WTC11 (cell line): ENCODE results near the gene SNCA.

ENCODE experiments used
- ATF1 ChIP-seq: sonication (generic); formaldehyde crosslinking; IDR thresholded peaks from 2 replicates; pipeline ENCODE4 v1.8.1; 2023; ENCODE audit warnings: mild to moderate bottlenecking, moderate library complexity, missing genetic modification reagents
- NFYB ChIP-seq: sonication (generic); formaldehyde crosslinking; conservative IDR thresholded peaks from 2 replicates; pipeline ENCODE4 v1.8.0; 2022; ENCODE audit warnings: low read depth, missing genetic modification reagents
- NR3C1 ChIP-seq: sonication (generic); formaldehyde crosslinking; conservative IDR thresholded peaks from 2 replicates; pipeline ENCODE4 v1.8.1; 2023; ENCODE audit warnings: low read depth, mild to moderate bottlenecking, missing genetic modification reagents
- SP1 ChIP-seq: sonication (generic); formaldehyde crosslinking; conservative IDR thresholded peaks from 2 replicates; pipeline ENCODE4 v1.8.1; 2022; ENCODE audit warnings: missing genetic modification reagents
- TEAD4 ChIP-seq: sonication (generic); formaldehyde crosslinking; IDR thresholded peaks from 2 replicates; pipeline ENCODE4 v1.8.0; 2022; ENCODE audit warnings: mild to moderate bottlenecking, missing genetic modification reagents
- ZNF121 ChIP-seq: sonication (generic); formaldehyde crosslinking; IDR thresholded peaks from 2 replicates; pipeline ENCODE4 v1.8.0; 2023; ENCODE audit warnings: missing genetic modification reagents
- ZNF138 ChIP-seq: sonication (generic); formaldehyde crosslinking; conservative IDR thresholded peaks from 2 replicates; pipeline ENCODE4 v1.8.1; 2022; ENCODE audit warnings: mild to moderate bottlenecking, moderate library complexity, missing genetic modification reagents
- TF ChIP-seq, protein P1 (sequence below): fragments of 200-600 bp; IDR thresholded peaks from 2 replicates; pipeline ENCODE4 v1.8.0; 2022; ENCODE audit warnings: antibody characterized with exemption
- TF ChIP-seq, protein P2 (sequence below): sonication (generic); formaldehyde crosslinking; IDR thresholded peaks from 2 replicates; pipeline ENCODE4 v1.8.1; 2022; ENCODE audit warnings: mild to moderate bottlenecking, moderate library complexity, missing genetic modification reagents
- TF ChIP-seq, protein P3 (sequence below): sonication (generic); formaldehyde crosslinking; IDR thresholded peaks from 2 replicates; pipeline ENCODE4 v1.8.1; 2022; ENCODE audit warnings: low read depth, missing genetic modification reagents, borderline replicate concordance

DNA sequence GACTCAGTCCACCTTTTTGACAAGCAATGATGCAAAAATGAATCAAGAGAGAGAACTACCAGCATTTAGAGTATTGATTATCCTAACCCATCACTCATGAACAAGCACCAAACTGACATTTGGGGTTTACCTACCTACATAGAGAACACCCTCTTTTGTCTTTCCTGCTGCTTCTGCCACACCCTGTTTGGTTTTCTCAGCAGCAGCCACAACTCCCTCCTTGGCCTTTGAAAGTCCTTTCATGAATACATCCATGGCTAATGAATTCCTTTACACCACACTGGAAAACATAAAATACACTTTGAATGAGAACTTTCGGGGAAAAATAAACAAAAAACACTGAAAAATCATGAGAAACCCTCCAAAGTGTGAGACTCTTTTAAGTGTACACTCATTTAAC, 1.5 kb downstream of the SNCA start:
- TF ChIP-seq NFYB (CRISPR knock-in tag) (no peak), ZNF121 (CRISPR knock-in tag) (no peak), ATF1 (CRISPR knock-in tag) (no peak), TEAD4 (CRISPR knock-in tag) (no peak), SP1 (no peak), NR3C1 (no peak), ZNF138 (CRISPR knock-in tag) (no peak)
- TF ChIP-seq, protein P1, sequence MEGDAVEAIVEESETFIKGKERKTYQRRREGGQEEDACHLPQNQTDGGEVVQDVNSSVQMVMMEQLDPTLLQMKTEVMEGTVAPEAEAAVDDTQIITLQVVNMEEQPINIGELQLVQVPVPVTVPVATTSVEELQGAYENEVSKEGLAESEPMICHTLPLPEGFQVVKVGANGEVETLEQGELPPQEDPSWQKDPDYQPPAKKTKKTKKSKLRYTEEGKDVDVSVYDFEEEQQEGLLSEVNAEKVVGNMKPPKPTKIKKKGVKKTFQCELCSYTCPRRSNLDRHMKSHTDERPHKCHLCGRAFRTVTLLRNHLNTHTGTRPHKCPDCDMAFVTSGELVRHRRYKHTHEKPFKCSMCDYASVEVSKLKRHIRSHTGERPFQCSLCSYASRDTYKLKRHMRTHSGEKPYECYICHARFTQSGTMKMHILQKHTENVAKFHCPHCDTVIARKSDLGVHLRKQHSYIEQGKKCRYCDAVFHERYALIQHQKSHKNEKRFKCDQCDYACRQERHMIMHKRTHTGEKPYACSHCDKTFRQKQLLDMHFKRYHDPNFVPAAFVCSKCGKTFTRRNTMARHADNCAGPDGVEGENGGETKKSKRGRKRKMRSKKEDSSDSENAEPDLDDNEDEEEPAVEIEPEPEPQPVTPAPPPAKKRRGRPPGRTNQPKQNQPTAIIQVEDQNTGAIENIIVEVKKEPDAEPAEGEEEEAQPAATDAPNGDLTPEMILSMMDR: no peak
- TF ChIP-seq, protein P2, sequence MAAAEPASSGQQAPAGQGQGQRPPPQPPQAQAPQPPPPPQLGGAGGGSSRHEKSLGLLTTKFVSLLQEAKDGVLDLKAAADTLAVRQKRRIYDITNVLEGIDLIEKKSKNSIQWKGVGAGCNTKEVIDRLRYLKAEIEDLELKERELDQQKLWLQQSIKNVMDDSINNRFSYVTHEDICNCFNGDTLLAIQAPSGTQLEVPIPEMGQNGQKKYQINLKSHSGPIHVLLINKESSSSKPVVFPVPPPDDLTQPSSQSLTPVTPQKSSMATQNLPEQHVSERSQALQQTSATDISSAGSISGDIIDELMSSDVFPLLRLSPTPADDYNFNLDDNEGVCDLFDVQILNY (CRISPR knock-in tag): no peak
- TF ChIP-seq, protein P3, sequence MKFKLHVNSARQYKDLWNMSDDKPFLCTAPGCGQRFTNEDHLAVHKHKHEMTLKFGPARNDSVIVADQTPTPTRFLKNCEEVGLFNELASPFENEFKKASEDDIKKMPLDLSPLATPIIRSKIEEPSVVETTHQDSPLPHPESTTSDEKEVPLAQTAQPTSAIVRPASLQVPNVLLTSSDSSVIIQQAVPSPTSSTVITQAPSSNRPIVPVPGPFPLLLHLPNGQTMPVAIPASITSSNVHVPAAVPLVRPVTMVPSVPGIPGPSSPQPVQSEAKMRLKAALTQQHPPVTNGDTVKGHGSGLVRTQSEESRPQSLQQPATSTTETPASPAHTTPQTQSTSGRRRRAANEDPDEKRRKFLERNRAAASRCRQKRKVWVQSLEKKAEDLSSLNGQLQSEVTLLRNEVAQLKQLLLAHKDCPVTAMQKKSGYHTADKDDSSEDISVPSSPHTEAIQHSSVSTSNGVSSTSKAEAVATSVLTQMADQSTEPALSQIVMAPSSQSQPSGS: no peak
